Stimulated activated CD4-positive, alpha-beta T cell treated with anti-CD3 and anti-CD28 coated beads, Interleukin-1b, Interleukin-23, amount 100 ng/mL, for 4 hours (primary cell): ENCODE measurements around the gene MTARC1.

Experiments used
- DNase-seq, 2 donors: peaks; one replicate each; pipeline ENCODE4 v3.0.0-alpha.2; 2020; ENCODE audit warnings: low read depth in 2 of 2

MTARC1 gene

GRCh38 chr1:220833436-220833835 is 46.7 kb downstream of the MTARC1 start:
- DNase-seq = no peak

- no peak for DNase-seq
Measured at GRCh38 chr1:220834155-220834870, 47.6 kb downstream of the MTARC1 start.
